HG03135 (cell line): Measurements from ENCODE around the gene C10orf95.

ENCODE experiments used
- ATAC-seq: cut with Tn5 transposase; IDR thresholded peaks from one replicate; pipeline ENCODE4 v1.9.1; 2021; ENCODE audit warnings: mild to moderate bottlenecking, moderate library complexity; ENCODE audit not compliant: unreplicated experiment

C10orf95 gene

GRCh38 chr10:102418622-102419268 lies 32.6 kb downstream of the C10orf95 start, which contains the start of gene PSD:
Gene PSD, minus strand, starts transcription at chr10:102418785. Its CDS starts 1,747 bp downstream, at chr10:102417038.
- no peak for ATAC-seq

GRCh38 chr10:102416695-102417094 lies 34.6 kb downstream of the C10orf95 start:
- ATAC-seq, result no peak

DNA sequence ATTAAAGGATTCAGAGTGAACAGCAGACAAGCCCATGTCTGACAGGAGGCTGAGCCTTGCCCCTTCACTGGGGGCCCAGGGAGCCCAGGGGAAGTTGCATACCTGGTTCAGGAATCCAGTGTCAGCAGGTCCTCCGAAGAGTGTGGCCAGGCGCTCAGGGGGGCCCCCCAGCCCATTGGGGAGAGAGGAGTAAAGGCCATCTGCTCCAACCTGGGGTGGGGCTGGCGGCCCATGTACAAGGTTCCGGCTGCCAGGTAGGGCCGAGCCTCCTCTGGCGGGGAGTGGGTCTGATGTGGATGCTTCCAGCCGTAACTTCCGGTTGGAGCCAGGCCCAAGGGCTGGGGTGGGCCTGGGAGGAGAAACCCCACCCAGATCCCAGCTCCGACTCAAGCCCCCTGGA lies 35.1 kb downstream of the C10orf95 start:
- no peak for ATAC-seq

GRCh38 chr10:102414749-102415148 lies 36.6 kb downstream of the C10orf95 start:
- no peak for ATAC-seq

GRCh38 chr10:102413806-102414561 lies 37.4 kb downstream of the C10orf95 start:
- ATAC-seq, result no peak

DNA sequence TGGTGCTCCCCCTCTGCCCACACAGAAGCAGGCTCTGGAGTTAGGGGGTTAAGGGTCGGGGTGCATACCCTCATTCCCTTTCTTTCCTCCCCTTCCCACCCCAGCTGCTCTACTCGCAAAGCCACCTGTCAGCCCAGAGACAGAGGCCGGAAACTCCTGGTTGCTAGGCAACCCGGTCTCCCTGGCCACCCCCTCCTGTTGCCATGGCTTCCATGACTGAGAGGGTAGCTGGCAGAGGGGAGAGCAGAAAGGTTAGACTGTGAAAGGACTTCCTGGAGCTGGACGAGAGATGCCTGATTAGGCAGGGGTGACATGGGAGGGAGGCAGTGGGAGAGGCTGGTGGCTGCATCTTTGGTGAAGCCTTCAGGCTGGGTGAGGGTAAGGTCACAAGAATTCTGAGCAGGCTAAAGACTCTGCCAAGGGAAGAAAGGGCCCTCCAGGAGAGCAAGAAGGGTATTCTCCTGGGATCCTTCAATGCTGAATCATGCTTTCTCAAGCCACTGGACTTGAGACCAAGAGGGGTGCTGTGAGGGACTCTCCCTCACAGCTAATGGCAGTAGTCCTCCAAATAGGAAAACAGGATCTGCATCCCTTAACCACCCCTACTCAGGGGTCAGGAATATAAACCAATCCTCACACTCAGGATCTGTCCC lies 38.2 kb downstream of the C10orf95 start:
- ATAC-seq, result no peak

DNA sequence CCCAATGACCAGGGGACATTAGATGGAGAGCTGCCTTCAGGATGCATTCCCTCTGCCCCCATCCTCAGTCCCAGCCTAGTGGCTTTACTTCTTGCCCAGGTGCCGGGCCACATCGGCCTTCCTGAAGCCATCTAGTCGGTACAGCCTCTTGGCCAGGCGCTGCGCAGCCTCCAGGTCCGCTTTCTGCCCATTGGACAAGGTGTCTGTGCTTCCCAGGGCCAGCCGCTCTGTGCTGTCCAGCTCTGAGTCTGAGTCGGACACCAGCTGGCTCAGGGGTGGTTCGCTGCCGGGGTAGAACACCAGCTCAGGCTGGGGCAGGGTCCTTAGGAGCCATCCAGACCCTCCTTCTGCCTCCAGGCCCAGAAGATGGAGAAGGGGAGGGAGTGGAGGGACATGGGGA lies 39.0 kb downstream of the C10orf95 start:
- ATAC-seq, result no peak

GRCh38 chr10:102411341-102412255 lies 39.7 kb downstream of the C10orf95 start:
- ATAC-seq, result no peak

DNA sequence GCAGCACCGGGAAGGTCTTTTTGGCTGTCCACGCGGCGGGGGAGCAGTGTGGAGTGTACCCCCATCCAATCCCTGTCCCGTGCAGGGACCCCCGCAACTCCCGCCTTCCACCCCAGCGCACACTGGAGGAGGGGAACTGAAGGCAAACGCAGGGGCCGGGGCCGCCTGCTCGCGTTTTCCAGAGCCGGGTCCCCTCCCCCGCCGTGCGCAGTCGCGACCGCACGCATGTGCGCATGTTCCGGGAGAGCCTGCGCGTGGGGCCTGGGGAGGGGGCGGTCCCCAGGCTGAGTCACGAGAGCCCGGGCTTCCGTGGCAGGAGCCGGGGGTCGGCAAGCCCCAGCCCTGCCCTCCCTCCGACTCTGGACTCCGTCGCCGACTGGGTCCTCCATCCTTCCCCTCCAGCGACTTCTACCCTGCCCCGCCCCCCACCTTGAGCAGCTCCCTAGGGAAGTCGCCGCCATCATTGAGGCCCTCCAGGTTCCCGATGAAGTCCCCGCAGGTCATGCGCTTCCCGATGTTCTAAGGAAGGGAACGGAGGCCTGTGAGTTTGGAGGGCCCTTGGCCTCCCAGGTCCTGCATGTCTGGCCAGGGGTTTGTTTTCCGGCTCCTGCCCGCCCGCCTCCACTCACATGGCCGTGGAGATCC lies 40.8 kb downstream of the C10orf95 start:
- no peak for ATAC-seq

GRCh38 chr10:102409604-102410428 lies 41.5 kb downstream of the C10orf95 start:
- ATAC-seq, result no peak

GRCh38 chr10:102408728-102409603 lies 42.4 kb downstream of the C10orf95 start:
- ATAC-seq, result no peak

GRCh38 chr10:102408131-102408727 lies 43.1 kb downstream of the C10orf95 start:
- no peak for ATAC-seq

DNA sequence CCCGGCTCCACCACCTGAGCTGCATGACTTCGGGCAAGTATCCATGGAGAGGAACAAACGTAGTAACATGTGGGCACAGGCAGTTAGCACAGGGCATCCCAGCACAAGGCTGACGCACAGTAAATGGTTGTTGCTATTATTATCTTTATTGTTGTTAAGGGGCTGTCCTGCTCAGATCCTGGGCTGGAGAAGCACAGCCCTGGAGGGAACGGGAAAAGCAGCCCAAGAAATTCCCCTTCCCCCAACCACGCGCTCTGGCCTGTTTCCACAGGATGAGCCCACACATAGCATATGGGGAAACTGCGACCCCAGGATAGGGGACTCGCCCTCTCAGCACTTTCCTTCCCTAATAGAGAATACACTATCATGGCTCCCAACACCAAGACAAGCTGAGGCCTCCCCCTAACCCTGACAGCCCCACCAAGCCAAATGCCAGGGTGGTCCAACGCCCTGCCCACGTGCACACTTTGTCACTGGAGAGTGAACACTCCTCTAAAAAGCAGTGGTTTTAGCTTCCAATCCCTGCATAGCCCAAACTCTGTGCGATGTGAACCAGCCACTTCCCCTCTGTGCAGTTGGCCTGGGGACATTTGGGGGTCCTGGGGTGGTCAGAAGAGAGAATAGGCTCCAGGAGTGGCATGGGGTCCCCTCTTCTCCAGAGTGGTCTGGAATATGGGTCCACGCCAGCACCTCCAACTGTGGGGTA lies 43.8 kb downstream of the C10orf95 start:
- ATAC-seq, result no peak

GRCh38 chr10:102406815-102407214 lies 44.5 kb downstream of the C10orf95 start:
- no peak for ATAC-seq

GRCh38 chr10:102405632-102406031 lies 45.7 kb downstream of the C10orf95 start:
- ATAC-seq, result no peak

GRCh38 chr10:102405108-102405571 lies 46.2 kb downstream of the C10orf95 start:
- no peak for ATAC-seq

DNA sequence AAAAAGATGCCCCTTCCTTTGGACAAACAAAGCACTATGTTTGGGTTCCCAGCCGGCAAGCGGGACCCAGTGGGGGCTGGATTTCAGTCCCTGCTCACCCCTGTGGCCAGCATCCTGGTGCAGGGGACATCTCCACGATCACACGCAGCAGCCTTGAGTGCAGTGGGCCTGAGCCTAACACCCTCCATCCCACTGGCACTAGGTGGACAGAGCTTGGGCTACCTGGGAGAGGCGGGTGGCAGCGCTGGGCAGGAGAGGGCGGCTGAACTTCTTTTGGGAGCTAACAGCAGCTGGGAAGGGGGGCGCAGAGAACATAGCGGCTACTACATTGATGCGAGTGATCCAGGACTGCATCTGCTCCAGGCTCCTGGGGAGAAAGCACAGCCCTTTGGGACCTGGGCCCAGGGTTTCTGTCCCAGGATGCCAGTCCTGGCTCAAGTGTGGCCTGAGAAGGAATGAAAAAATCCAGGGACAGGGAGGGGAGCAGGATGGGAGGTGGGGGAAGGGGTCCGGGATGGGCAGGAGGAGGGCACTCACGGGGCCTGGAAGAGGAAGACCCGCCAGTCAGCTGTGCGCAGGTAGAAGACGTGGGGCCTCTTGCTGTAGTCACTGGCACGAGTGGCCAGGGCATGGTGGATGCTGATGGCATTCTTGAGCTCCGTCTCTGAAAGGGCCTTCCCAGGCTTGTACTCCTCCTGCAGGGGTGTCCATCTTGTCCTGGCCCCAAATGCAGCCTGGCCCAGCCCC lies 46.8 kb downstream of the C10orf95 start:
- no peak for ATAC-seq
